Mucosa of descending colon (tissue), 3 donors: ENCODE measurements around the gene LEF1. TPM values are rescaled to one million over a fixed set of nuclear protein-coding genes. Genes with fewer than 3 reads are reported as not detected.
A peak's percentile ranks its signal among the peaks of the same experiment; 100 is the strongest.

ENCODE experiments used
- ATAC-seq: fragments of 200-7000 bp; cut with Tn5 transposase; one replicate; pipeline ENCODE4 v1.9.1; 2020; ENCODE audit warnings: mild to moderate bottlenecking, moderate library complexity
- DNase-seq, 3 donors: peaks; one replicate each; pipeline ENCODE4 v3.0.0-alpha.2; 2020
- H3K36me3 ChIP-seq: fragments of 200-600 bp; one replicate; pipeline ENCODE4 v1.8.0; 2021; ENCODE audit warnings: low read depth, mild to moderate bottlenecking
- H3K4me1 ChIP-seq: fragments of 200-600 bp; one replicate; pipeline ENCODE4 v1.8.0; 2021; ENCODE audit warnings: low read depth, mild to moderate bottlenecking
- H3K4me3 ChIP-seq: fragments of 200-600 bp; one replicate; pipeline ENCODE4 v1.8.0; 2021; ENCODE audit warnings: mild to moderate bottlenecking
- H3K9me3 ChIP-seq: fragments of 200-600 bp; one replicate; pipeline ENCODE4 v1.8.0; 2021; ENCODE audit warnings: mild to moderate bottlenecking
- CTCF ChIP-seq: fragments of 200-600 bp; IDR thresholded peaks from one replicate; pipeline ENCODE4 v1.8.0; 2022; ENCODE audit warnings: antibody characterized with exemption, mild to moderate bottlenecking
- intact Hi-C, 2 donors: fragments of 100-400 bp; cut with DNase I in 1 of 2; cut with micrococcal nuclease in 1 of 2; formaldehyde crosslinking; loops; one replicate each; pipeline versions ENCODE4 v1.11.0 to v1.11.1; 2022; cut with DNase I, micrococcal nuclease
- total RNA-seq, 3 donors: library from RNA; stranded (reverse); fragmentation: NEBNext Ultra II Directional in 2 of 3; extraction: Animal tissue kit (Norgen Biotek cat#: 25700) in 2 of 3; gene quantifications; one replicate each; pipeline versions ENCODE4 v1.2.1 to v1.2.4, GENCODE V29; 2021 to 2023
- donor health status: DM: no; HTN: no; CAD: no; lungs with moderate emphysema.
- donor health status: DM: no; HTN: no; CAD: no.
- donor health status: DM: no; HTN: yes; CAD: no.

The LEF1 gene
- total RNA-seq, 3 donors from 2014 or later, result 2.2 to 3.9 (median 2.5) TPM

- ATAC-seq, result no peak
- H3K4me3 ChIP-seq, result no peak overlapping the region
- H3K4me1 ChIP-seq, result no peaks in the 10 kb centered on the region
- no peaks in the 10 kb centered on the region for H3K36me3 ChIP-seq
- intact Hi-C loops, result no loop called here
- DNase-seq, result no peak
- no peaks in the 10 kb centered on the region for H3K9me3 ChIP-seq
- no peak for TF ChIP-seq CTCF
Observed at GRCh38 chr4:108087293-108087967, 81.3 kb downstream of the LEF1 start.

GRCh38 chr4:108081256-108081655, 87.5 kb downstream of the LEF1 start:
- TF ChIP-seq CTCF, result no peak
- Histone ChIP-seq H3K4me3 (no peak overlapping the region), H3K9me3 (no peaks in the 10 kb centered on the region), H3K4me1 (no peaks in the 10 kb centered on the region), H3K36me3 (no peaks in the 10 kb centered on the region)
- intact Hi-C loops, result no loop called here
- no peak for ATAC-seq
- no peak for DNase-seq

- H3K4me3 ChIP-seq, result no peak overlapping the region
- ATAC-seq, result no peak
- H3K9me3 ChIP-seq, result no peaks in the 10 kb centered on the region
- DNase-seq, result no peak
- H3K36me3 ChIP-seq, result no peaks in the 10 kb centered on the region
- intact Hi-C loops, result no loop called here
- no peaks in the 10 kb centered on the region for H3K4me1 ChIP-seq
- no peak for TF ChIP-seq CTCF
Observed at GRCh38 chr4:108080747-108081146, 88.0 kb downstream of the LEF1 start.

- DNase-seq, result no peak
- no peaks in the 10 kb centered on the region for H3K36me3 ChIP-seq
- no peaks in the 10 kb centered on the region for H3K9me3 ChIP-seq
- no peak overlapping the region for H3K4me3 ChIP-seq
- intact Hi-C loops, result no loop called here
- TF ChIP-seq CTCF, result no peak
- no peaks in the 10 kb centered on the region for H3K4me1 ChIP-seq
- no peak for ATAC-seq
Observed at GRCh38 chr4:108078024-108078733, 90.6 kb downstream of the LEF1 start.

GRCh38 chr4:108072300-108072699, 96.4 kb downstream of the LEF1 start:
- Histone ChIP-seq H3K4me1 (no peaks in the 10 kb centered on the region), H3K4me3 (no peak overlapping the region), H3K36me3 (no peaks in the 10 kb centered on the region), H3K9me3 (no peaks in the 10 kb centered on the region)
- TF ChIP-seq CTCF, result no peak
- DNase-seq (peak in 2 of 3 donors; percentile 22 to 61), ATAC-seq (peak; percentile 81)
- intact Hi-C loops, result no loop called here
